Heart right ventricle (tissue), 16 donors: ENCODE measurements around the gene CELSR3. TPM values are rescaled to one million over a fixed set of nuclear protein-coding genes. Genes with fewer than 3 reads are reported as not detected.

Experiments used
- ATAC-seq, 8 donors: fragments of 200-7000 bp; cut with Tn5 transposase; one replicate each; pipeline ENCODE4 v1.9.1; 2020; ENCODE audit warnings: mild to moderate bottlenecking in 8 of 8, moderate library complexity in 8 of 8, moderate number of reproducible peaks in 1 of 8
- DNase-seq, 2 donors: peaks; one replicate each; pipeline ENCODE4 v3.0.0-alpha.2; 2020
- H3K27ac ChIP-seq, 10 donors: fragments of 200-600 bp; sonication (generic) in 2 of 10; one replicate each; pipeline versions ENCODE4 v1.5.0 to v1.8.0; 2020 to 2022; ENCODE audit warnings: mild to moderate bottlenecking in 3 of 10
- H3K27me3 ChIP-seq, 7 donors: fragments of 200-600 bp; one replicate each; pipeline ENCODE4 v1.8.0; 2021 to 2022; ENCODE audit warnings: mild to moderate bottlenecking in 2 of 7
- H3K36me3 ChIP-seq, 9 donors: fragments of 200-600 bp; sonication (generic) in 1 of 9; one replicate each; pipeline versions ENCODE4 v1.5.0 to v1.8.0; 2020 to 2022; ENCODE audit warnings: mild to moderate bottlenecking in 2 of 9
- H3K4me1 ChIP-seq, 9 donors: fragments of 200-600 bp; sonication (generic) in 1 of 9; one replicate each; pipeline versions ENCODE4 v1.5.0 to v1.8.0; 2020 to 2022; ENCODE audit warnings: mild to moderate bottlenecking in 4 of 9
- H3K4me3 ChIP-seq, 10 donors: fragments of 200-600 bp; sonication (generic) in 2 of 10; one replicate each; pipeline versions ENCODE4 v1.5.0 to v1.8.0; 2020 to 2022; ENCODE audit warnings: mild to moderate bottlenecking in 7 of 10, moderate library complexity in 2 of 10
- H3K9me3 ChIP-seq, 11 donors: fragments of 200-600 bp in 10 of 11; sonication (generic) in 2 of 11; one replicate each; pipeline versions ENCODE4 v1.5.0 to v1.8.0; 2013 to 2022; ENCODE audit warnings: mild to moderate bottlenecking in 2 of 11, control low read depth in 1 of 11, moderate library complexity in 1 of 11
- WGBS, 2 donors: extraction: QIAGEN DNeasy Blood & Tissue Kit; methylation state at CpG; one replicate each; pipeline ENCODE4 v1.1.7; 2013; ENCODE audit warnings: inconsistent platforms in 1 of 2; 5-methylcytosine and 5-hydroxymethylcytosine counted together
- intact Hi-C, 10 donors: fragments of 100-400 bp; cut with DNase I; formaldehyde crosslinking; loops; one replicate each; pipeline versions ENCODE4 v1.11.1 to v1.14.2; 2022
- polyA plus RNA-seq, 2 donors: library from polyadenylated mRNA; stranded (reverse); fragments of 200-250 nt; gene quantifications; one replicate each; pipeline ENCODE4 v1.2.3, GENCODE V29; 2013
- total RNA-seq, 10 donors: library from RNA; stranded (reverse); fragmentation: NEBNext Ultra II Directional in 3 of 10; extraction: Animal tissue kit (Norgen Biotek cat#: 25700) in 3 of 10; gene quantifications; one replicate each; pipeline versions ENCODE4 v1.2.1 to v1.2.4, GENCODE V29; 2021 to 2023
- TF ChIP-seq, protein P1 (sequence below), 9 donors: fragments of 200-600 bp; sonication (generic) in 2 of 9; IDR thresholded peaks; one replicate each; pipeline versions ENCODE4 v1.5.0 to v1.8.0; 2021 to 2022; ENCODE audit warnings: antibody characterized with exemption in 9 of 9, mild to moderate bottlenecking in 5 of 9, moderate library complexity in 1 of 9
- donor health status: Arrhythmogenic right ventricular cardiomyopathy.
- donor health status: ischemic (EF 13 %, LVEDD 7.1; RV severe dilation, severe dysfunction).
- donor health status: healthy with polysubstance abuse.
- donor health status: DM: no; HTN: yes; CAD: no.
- donor health status: DM: no; HTN: no; CAD: no.
- donor health status: ischemic (EF 25% LVEDD 6.9; RV normal size, moderate dysfunction).
- donor health status: ischemic (EF 25% LVEDD 5.7; RV mildly dilated, moderate dysfunction).
- donor health status: healthy.
- donor health status: DM: yes; HTN: yes; CAD: no.
- donor health status: Ischemic cardiomyopathy.
- donor health status: ischemic (EF 35%, LVEDD 5.7; RV mildly dilated, moderate dysfunction).
- donor health status: nonischemic (EF 11% LVEDD 7.7; RV severe dilation, severe dysfunction).
- donor health status: DM: yes; HTN: yes; CAD: no.
- donor health status: PGD.
- donor health status: ischemic (EF 29% LVEDD 5.4; RV normal size, mild dysfunction).
- donor health status: nonischemic (EF 23%, LVEDD 6.1; RV moderate dilation, normal function).

Gene CELSR3
- total and polyA plus RNA-seq, 12 donors = 0.10 to 0.44 (median 0.17) TPM

- Histone ChIP-seq H3K4me1 (peaks cover 0 to 6% (median 1%) of the 10 kb centered on the region in 9 donors), H3K9me3 (no peaks in the 10 kb centered on the region), H3K36me3 (no peaks in the 10 kb centered on the region), H3K27ac (no peak overlapping the region), H3K4me3 (no peak overlapping the region), H3K27me3 (no peaks in the 10 kb centered on the region)
- TF ChIP-seq, protein P1, sequence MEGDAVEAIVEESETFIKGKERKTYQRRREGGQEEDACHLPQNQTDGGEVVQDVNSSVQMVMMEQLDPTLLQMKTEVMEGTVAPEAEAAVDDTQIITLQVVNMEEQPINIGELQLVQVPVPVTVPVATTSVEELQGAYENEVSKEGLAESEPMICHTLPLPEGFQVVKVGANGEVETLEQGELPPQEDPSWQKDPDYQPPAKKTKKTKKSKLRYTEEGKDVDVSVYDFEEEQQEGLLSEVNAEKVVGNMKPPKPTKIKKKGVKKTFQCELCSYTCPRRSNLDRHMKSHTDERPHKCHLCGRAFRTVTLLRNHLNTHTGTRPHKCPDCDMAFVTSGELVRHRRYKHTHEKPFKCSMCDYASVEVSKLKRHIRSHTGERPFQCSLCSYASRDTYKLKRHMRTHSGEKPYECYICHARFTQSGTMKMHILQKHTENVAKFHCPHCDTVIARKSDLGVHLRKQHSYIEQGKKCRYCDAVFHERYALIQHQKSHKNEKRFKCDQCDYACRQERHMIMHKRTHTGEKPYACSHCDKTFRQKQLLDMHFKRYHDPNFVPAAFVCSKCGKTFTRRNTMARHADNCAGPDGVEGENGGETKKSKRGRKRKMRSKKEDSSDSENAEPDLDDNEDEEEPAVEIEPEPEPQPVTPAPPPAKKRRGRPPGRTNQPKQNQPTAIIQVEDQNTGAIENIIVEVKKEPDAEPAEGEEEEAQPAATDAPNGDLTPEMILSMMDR (IDR thresholded peaks at IDR 0.05) = no peak
- intact Hi-C loops = no loop called here
- ATAC-seq = no peak
- no peak for DNase-seq
- WGBS, 2 donors = 87 to 90% methylated on average over 12 of the region's 12 CpGs
Observed at GRCh38 chr3:48650723-48651122, 12.0 kb downstream of the CELSR3 start.

DNA sequence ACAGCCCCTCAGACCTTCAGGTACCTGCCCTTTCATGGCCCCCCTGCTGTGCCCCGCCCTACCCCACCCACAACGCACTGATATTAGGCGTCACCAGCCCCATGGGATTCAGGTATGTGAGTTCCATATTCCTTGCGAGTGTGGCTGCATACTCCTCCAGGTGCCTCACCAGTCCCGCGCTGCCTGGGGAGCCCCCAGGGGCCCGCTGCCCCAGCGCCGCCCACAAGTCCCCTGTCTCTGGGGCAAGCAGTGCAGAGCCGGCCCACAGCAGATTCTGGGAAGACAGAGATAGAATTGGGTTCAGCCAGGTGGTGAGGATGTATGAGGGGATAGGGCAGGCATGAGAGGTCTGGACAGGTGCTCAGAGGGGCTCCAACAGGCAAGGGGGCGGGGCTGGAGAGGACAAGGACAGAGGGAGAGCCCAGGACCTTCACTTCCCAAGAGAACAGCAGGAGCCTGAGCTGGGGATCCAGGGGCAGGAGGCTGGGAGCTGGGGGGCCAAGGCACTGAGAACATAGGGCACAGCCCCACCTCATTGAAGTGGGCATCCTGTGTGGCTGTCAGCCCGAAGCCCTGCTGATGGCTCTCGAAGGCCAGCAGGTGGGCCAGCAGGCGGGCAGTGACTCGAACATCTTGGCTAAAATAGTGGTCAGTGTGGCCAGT is 14.4 kb downstream of the CELSR3 start:
- Histone ChIP-seq H3K27ac (no peak overlapping the region), H3K36me3 (no peaks in the 10 kb centered on the region), H3K27me3 (no peaks in the 10 kb centered on the region), H3K4me3 (no peak overlapping the region), H3K9me3 (no peaks in the 10 kb centered on the region), H3K4me1 (no peaks in the 10 kb centered on the region)
- intact Hi-C loops = no loop called here
- TF ChIP-seq, protein P1 (IDR thresholded peaks at IDR 0.05) = no peak
- DNase-seq = no peak
- no peak for ATAC-seq
- WGBS, 2 donors = 92 to 93% methylated on average over 15 of the region's 15 CpGs

DNA sequence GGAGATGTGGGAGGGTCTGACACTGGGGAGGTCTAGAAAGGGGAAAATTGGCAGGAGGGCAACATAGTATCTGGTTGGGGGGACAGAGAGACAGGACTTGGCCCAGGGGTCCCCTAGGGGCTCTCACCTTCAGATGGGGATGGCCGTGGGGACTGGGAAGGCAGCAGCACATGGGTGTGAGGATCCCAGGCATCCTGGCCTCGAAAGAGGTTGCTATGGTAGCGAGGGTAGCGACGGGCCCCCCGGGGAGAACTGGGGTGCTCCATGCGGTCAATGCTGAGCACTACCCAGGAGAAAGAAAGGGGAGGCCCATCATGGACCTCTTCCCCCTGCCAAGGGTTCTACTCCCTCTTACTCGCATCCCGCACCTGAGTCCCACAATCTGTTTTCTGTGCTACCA is 15.0 kb downstream of the CELSR3 start:
- Histone ChIP-seq H3K27me3 (no peaks in the 10 kb centered on the region), H3K4me3 (no peak overlapping the region), H3K4me1 (no peaks in the 10 kb centered on the region), H3K9me3 (no peaks in the 10 kb centered on the region), H3K27ac (no peak overlapping the region), H3K36me3 (no peaks in the 10 kb centered on the region)
- ATAC-seq (no peak), DNase-seq (no peak)
- intact Hi-C loops = no loop called here
- 88% methylated on average over 9 of the region's 9 CpGs for WGBS, 2 donors
- TF ChIP-seq, protein P1 (IDR thresholded peaks at IDR 0.05) = no peak

DNA sequence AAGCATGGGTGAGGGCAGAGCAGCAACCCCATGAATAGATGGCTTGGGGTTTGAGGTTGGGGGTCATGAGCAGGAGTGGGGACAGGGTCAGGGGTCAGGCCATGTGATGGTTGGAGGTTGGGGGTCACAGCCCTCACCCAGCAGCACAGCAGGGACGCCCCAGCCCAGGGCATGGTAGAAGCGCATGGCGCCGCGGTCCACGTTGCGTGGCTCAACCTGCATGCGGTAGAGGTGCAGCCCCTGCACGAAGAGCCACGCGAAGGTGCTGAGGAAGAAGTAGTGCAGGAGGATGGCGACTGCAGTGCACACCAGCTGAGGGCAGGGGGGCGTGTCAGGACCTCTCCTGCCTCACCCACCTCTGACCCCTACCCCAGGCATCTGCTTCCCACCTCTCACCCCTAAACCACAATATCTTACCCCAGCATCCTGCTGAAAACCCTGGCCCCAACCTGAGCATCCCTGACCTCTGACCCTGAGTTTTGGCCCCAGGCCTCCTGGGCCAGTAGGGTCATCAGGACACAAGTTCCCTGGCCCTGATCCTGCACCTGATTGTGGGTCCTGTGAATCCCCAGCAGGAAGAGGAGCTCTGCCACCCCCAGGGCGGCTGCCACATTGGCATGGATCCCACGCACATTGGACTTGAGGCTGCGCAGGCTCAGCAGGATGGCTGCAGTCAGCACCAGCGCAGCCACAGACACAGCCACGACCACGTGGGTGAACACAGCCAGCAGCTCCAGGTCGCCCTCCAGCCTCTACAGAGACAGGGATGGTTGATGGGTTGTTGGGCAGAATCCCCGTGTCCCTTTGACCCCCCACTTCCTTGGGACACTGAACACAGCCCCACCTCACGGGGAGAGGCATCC is 17.6 kb downstream of the CELSR3 start:
- intact Hi-C loops = no loop called here
- WGBS, 2 donors = 91 to 93% methylated on average over 22 of the region's 22 CpGs
- Histone ChIP-seq H3K4me1 (no peaks in the 10 kb centered on the region), H3K9me3 (no peaks in the 10 kb centered on the region), H3K27ac (no peak overlapping the region), H3K36me3 (no peaks in the 10 kb centered on the region), H3K4me3 (no peak overlapping the region), H3K27me3 (no peaks in the 10 kb centered on the region)
- DNase-seq = no peak
- TF ChIP-seq, protein P1 (IDR thresholded peaks at IDR 0.05) = no peak
- no peak for ATAC-seq
